Mesodermal cell (in vitro differentiated cells): ENCODE data around the gene ALKBH5.

Source experiments
- H3K27ac ChIP-seq: 2 replicates; pipeline ENCODE4 v1.7.0; 2013; ENCODE audit warnings: mild to moderate bottlenecking, low read depth, low read length, moderate library complexity; ENCODE audit not compliant: severe bottlenecking
- H3K36me3 ChIP-seq: 2 replicates; pipeline ENCODE4 v1.7.1; 2013; ENCODE audit warnings: mild to moderate bottlenecking, low read length, moderate library complexity; ENCODE audit not compliant: control insufficient read depth, insufficient read depth
- H3K4me1 ChIP-seq: one replicate; pipeline ENCODE4 v1.7.1; 2013; ENCODE audit warnings: mild to moderate bottlenecking, low read length; ENCODE audit not compliant: insufficient read depth, control insufficient read depth, poor library complexity, severe bottlenecking
- H3K4me3 ChIP-seq: 2 replicates; pipeline ENCODE4 v1.7.0; 2013; ENCODE audit warnings: low read length, control low read depth, mild to moderate bottlenecking; ENCODE audit not compliant: insufficient read depth, poor library complexity, severe bottlenecking; ENCODE audit errors: extremely low read depth
- H3K9me3 ChIP-seq: 2 replicates; pipeline ENCODE4 v1.7.1; 2013; ENCODE audit warnings: mild to moderate bottlenecking, low read length, moderate library complexity; ENCODE audit not compliant: control insufficient read depth
- WGBS, 2 experiments: methylation state at CpG; one replicate each; pipeline ENCODE4 v1.1.5; 2013; ENCODE audit warnings: missing lambda C conversion rate in 2 of 2; ENCODE audit not compliant: insufficient coverage in 2 of 2; 5-methylcytosine and 5-hydroxymethylcytosine counted together

ALKBH5 gene

GRCh38 chr17:18144261-18144660 lies 39.4 kb upstream of the ALKBH5 start:
- Histone ChIP-seq H3K4me3 (no peak overlapping the region), H3K36me3 (no peaks in the 10 kb centered on the region), H3K9me3 (no peaks in the 10 kb centered on the region), H3K27ac (no peak overlapping the region), H3K4me1 (no peaks in the 10 kb centered on the region)
- WGBS, 2 experiments = 77 to 88% methylated on average over 4 of the region's 4 CpGs

GRCh38 chr17:18144855-18145254 lies 38.8 kb upstream of the ALKBH5 start:
- no peaks in the 10 kb centered on the region for H3K9me3 ChIP-seq
- no peak overlapping the region for H3K4me3 ChIP-seq
- WGBS, 2 experiments = 79 to 100% methylated on average over 1 of the region's 1 CpG
- H3K27ac ChIP-seq = no peak overlapping the region
- H3K36me3 ChIP-seq = no peaks in the 10 kb centered on the region
- H3K4me1 ChIP-seq = no peaks in the 10 kb centered on the region

GRCh38 chr17:18145811-18146210 lies 37.8 kb upstream of the ALKBH5 start:
- Histone ChIP-seq H3K4me3 (no peak overlapping the region), H3K27ac (no peak overlapping the region), H3K9me3 (no peaks in the 10 kb centered on the region), H3K36me3 (no peaks in the 10 kb centered on the region), H3K4me1 (no peaks in the 10 kb centered on the region)
- WGBS, 2 experiments = 87 to 89% methylated on average over 13 of the region's 13 CpGs

GRCh38 chr17:18146259-18146658 lies 37.4 kb upstream of the ALKBH5 start:
- no peaks in the 10 kb centered on the region for H3K4me1 ChIP-seq
- WGBS, 2 experiments = 86 to 100% methylated on average over 1 to 2 of the region's 2 CpGs
- H3K4me3 ChIP-seq = no peak overlapping the region
- no peak overlapping the region for H3K27ac ChIP-seq
- no peaks in the 10 kb centered on the region for H3K36me3 ChIP-seq
- no peaks in the 10 kb centered on the region for H3K9me3 ChIP-seq

GRCh38 chr17:18146980-18147379 lies 36.6 kb upstream of the ALKBH5 start:
- H3K4me1 ChIP-seq = no peaks in the 10 kb centered on the region
- no peaks in the 10 kb centered on the region for H3K9me3 ChIP-seq
- no peak overlapping the region for H3K4me3 ChIP-seq
- H3K27ac ChIP-seq = no peak overlapping the region
- WGBS, 2 experiments = 78 to 92% methylated on average over 3 of the region's 3 CpGs
- no peaks in the 10 kb centered on the region for H3K36me3 ChIP-seq

- no peak overlapping the region for H3K4me3 ChIP-seq
- H3K27ac ChIP-seq = no peak overlapping the region
- H3K4me1 ChIP-seq = no peaks in the 10 kb centered on the region
- WGBS, 2 experiments = 88 to 92% methylated on average over 6 to 7 of the region's 7 CpGs
- H3K36me3 ChIP-seq = no peaks in the 10 kb centered on the region
- H3K9me3 ChIP-seq = no peaks in the 10 kb centered on the region
Measured at GRCh38 chr17:18148586-18148985, 35.0 kb upstream of the ALKBH5 start.

- Histone ChIP-seq H3K27ac (no peak overlapping the region), H3K36me3 (no peaks in the 10 kb centered on the region), H3K4me3 (no peak overlapping the region), H3K4me1 (no peaks in the 10 kb centered on the region), H3K9me3 (no peaks in the 10 kb centered on the region)
- WGBS, 2 experiments = 100% methylated on average over 2 of the region's 9 CpGs
Measured at GRCh38 chr17:18151290-18151689, 32.3 kb upstream of the ALKBH5 start.

- Histone ChIP-seq H3K36me3 (no peaks in the 10 kb centered on the region), H3K9me3 (no peaks in the 10 kb centered on the region), H3K27ac (no peak overlapping the region), H3K4me1 (no peaks in the 10 kb centered on the region), H3K4me3 (no peak overlapping the region)
- 89 to 92% methylated on average over 10 to 12 of the region's 14 CpGs for WGBS, 2 experiments
Measured at GRCh38 chr17:18155179-18155578, 28.4 kb upstream of the ALKBH5 start.

- H3K9me3 ChIP-seq = no peaks in the 10 kb centered on the region
- H3K36me3 ChIP-seq = no peaks in the 10 kb centered on the region
- 80 to 83% methylated on average over 5 of the region's 8 CpGs for WGBS, 2 experiments
- no peak overlapping the region for H3K4me3 ChIP-seq
- H3K27ac ChIP-seq = no peak overlapping the region
- no peaks in the 10 kb centered on the region for H3K4me1 ChIP-seq
Measured at GRCh38 chr17:18156171-18156975, 27.3 kb upstream of the ALKBH5 start.

GRCh38 chr17:18156976-18157280 lies 26.7 kb upstream of the ALKBH5 start:
- 96 to 97% methylated on average over 9 to 10 of the region's 10 CpGs for WGBS, 2 experiments
- no peaks in the 10 kb centered on the region for H3K36me3 ChIP-seq
- no peaks in the 10 kb centered on the region for H3K4me1 ChIP-seq

GRCh38 chr17:18157354-18157985 lies 26.2 kb upstream of the ALKBH5 start:
- WGBS, 2 experiments = 89 to 93% methylated on average over 12 to 18 of the region's 22 CpGs
- Histone ChIP-seq H3K4me3 (no peak overlapping the region), H3K4me1 (no peaks in the 10 kb centered on the region), H3K36me3 (no peaks in the 10 kb centered on the region), H3K27ac (no peak overlapping the region), H3K9me3 (no peaks in the 10 kb centered on the region)

More at GRCh38 chr17:18156976-18157280, 26.7 kb upstream of the ALKBH5 start:
- H3K4me3 ChIP-seq = no peak overlapping the region
- no peak overlapping the region for H3K27ac ChIP-seq
- H3K9me3 ChIP-seq = no peaks in the 10 kb centered on the region
